ENCODE results near the gene ARHGDIG.
"Not testable (repeated sequence)": the region's sequence is repeated elsewhere in the genome, so short reads cannot be mapped to it uniquely, and the experiment has no call there.

ARHGDIG gene

GRCh38 chr16:301950-302349 is 21.6 kb downstream of the ARHGDIG start:
- no peak for DNase-seq

GRCh38 chr16:303760-304505 is 23.5 kb downstream of the ARHGDIG start:
- DNase-seq, result no peak

GRCh38 chr16:305916-306626 is 25.7 kb downstream of the ARHGDIG start:
- no peak for DNase-seq

GRCh38 chr16:306911-307370 is 26.6 kb downstream of the ARHGDIG start:
- DNase-seq, result no peak

- DNase-seq, result no peak
These were observed 27.4 kb downstream of the ARHGDIG start for GRCh38 chr16:307691-308312.

GRCh38 chr16:309476-309875 is 29.1 kb downstream of the ARHGDIG start:
- no peak for DNase-seq

- no peak for DNase-seq
These were observed 31.3 kb downstream of the ARHGDIG start for GRCh38 chr16:311725-312124.

- no peak for DNase-seq
These were observed 34.0 kb downstream of the ARHGDIG start for GRCh38 chr16:314351-314750.

- DNase-seq, result no peak
These were observed 34.5 kb downstream of the ARHGDIG start for GRCh38 chr16:314795-315299.

GRCh38 chr16:316741-317464 is 36.5 kb downstream of the ARHGDIG start:
- DNase-seq, result no peak

GRCh38 chr16:317583-317982 is 37.2 kb downstream of the ARHGDIG start:
- no peak for DNase-seq

GRCh38 chr16:318628-319027 is 38.2 kb downstream of the ARHGDIG start:
- no peak for DNase-seq

- DNase-seq, result no peak
These were observed 39.8 kb downstream of the ARHGDIG start for GRCh38 chr16:320206-320605.

- DNase-seq, result no peak
These were observed 41.1 kb downstream of the ARHGDIG start for GRCh38 chr16:321532-321931.

GRCh38 chr16:322476-323143 is 42.2 kb downstream of the ARHGDIG start:
- no peak for DNase-seq

GRCh38 chr16:324201-324450 is 43.7 kb downstream of the ARHGDIG start:
- no peak for DNase-seq

GRCh38 chr16:324451-325334 is 44.3 kb downstream of the ARHGDIG start:
- DNase-seq, result peak; percentile 71

- DNase-seq, result no peak
These were observed 45.2 kb downstream of the ARHGDIG start for GRCh38 chr16:325375-326145.

GRCh38 chr16:330741-331140 is 50.4 kb downstream of the ARHGDIG start:
- no peak for DNase-seq

- not testable (repeated sequence) for DNase-seq
These were observed 50.9 kb downstream of the ARHGDIG start for GRCh38 chr16:331181-331814.

Data from effector CD4-positive, alpha-beta T cell (primary cell).